H1 (cell line): ENCODE measurements around the gene CHN2. TPM values are rescaled to one million over a fixed set of nuclear protein-coding genes. Genes with fewer than 3 reads are reported as not detected.

Source experiments
- CTCF ChIA-PET: fragments of 300-600 bp; sonication (Branson Sonifier 250); formaldehyde crosslinking; loops from one replicate; lab custom pipeline; 2021; ENCODE audit not compliant: partially characterized antibody; lab: Charles Lee
- POLR2A ChIA-PET: fragments of 300-600 bp; sonication (Branson Sonifier 250); formaldehyde crosslinking; loops from one replicate; lab custom pipeline; 2021; ENCODE audit warnings: inconsistent platforms; ENCODE audit not compliant: partially characterized antibody; lab: Charles Lee
- DNase-seq, 2 experiments: peaks; one replicate each; pipeline versions ENCODE4 v3.0.0 to v3.0.0-alpha.2; 2010 to 2022; ENCODE audit warnings: low spot score in 2 of 2, low read depth in 1 of 2, mixed read lengths in 1 of 2
- FAIRE-seq: peaks from 2 replicates; lab custom pipeline; 2011; peaks lifted over from hg19 to GRCh38; lab: Jason Lieb, UNC
- H2AFZ ChIP-seq: 2 replicates; pipeline ENCODE4 v1.8.1; 2012; ENCODE audit warnings: low read length, inconsistent platforms
- H2AK5ac ChIP-seq: 2 replicates; pipeline ENCODE4 v1.6.1; 2013; ENCODE audit warnings: low read depth, low read length
- H2BK120ac ChIP-seq: replicated peaks from 2 replicates; pipeline ENCODE3; 2013; ENCODE audit warnings: low read depth, low read length, inconsistent platforms
- H2BK12ac ChIP-seq: 2 replicates; pipeline ENCODE4 v1.6.1; 2013; ENCODE audit warnings: low read depth, low read length
- H2BK15ac ChIP-seq: 2 replicates; pipeline ENCODE4 v1.6.1; 2013; ENCODE audit warnings: low read length
- H2BK20ac ChIP-seq: 2 replicates; pipeline ENCODE4 v1.6.1; 2013; ENCODE audit warnings: low read length
- H2BK5ac ChIP-seq: 2 replicates; pipeline ENCODE4 v1.6.1; 2013; ENCODE audit warnings: low read depth, low read length
- H3K14ac ChIP-seq: 2 replicates; pipeline ENCODE4 v1.6.1; 2013; ENCODE audit warnings: inconsistent platforms; ENCODE audit not compliant: insufficient read length
- H3K18ac ChIP-seq: 2 replicates; pipeline ENCODE4 v1.6.1; 2013; ENCODE audit warnings: low read length; ENCODE audit errors: extremely low read depth
- H3K23ac ChIP-seq: 2 replicates; pipeline ENCODE4 v1.6.1; 2013; ENCODE audit warnings: inconsistent platforms; ENCODE audit not compliant: insufficient read length
- H3K23me2 ChIP-seq: 2 replicates; pipeline ENCODE4 v1.6.1; 2013; ENCODE audit warnings: low read depth, low read length
- H3K27ac ChIP-seq: 2 replicates; pipeline ENCODE4 v1.6.1; 2011; ENCODE audit warnings: low read depth, low read length, inconsistent platforms
- H3K27me3 ChIP-seq, 4 experiments: replicated peaks in 1 of 4; 1 replicate in 1 of 4; 2 replicates in 3 of 4; pipeline versions ENCODE4 v1.6.1 to v1.8.1; 2011 to 2013; ENCODE audit warnings: low read length in 3 of 4, mild to moderate bottlenecking in 3 of 4, inconsistent platforms in 2 of 4, mixed read lengths in 2 of 4, moderate library complexity in 1 of 4; ENCODE audit not compliant: control insufficient read depth in 3 of 4, insufficient read depth in 3 of 4; ENCODE audit errors: extremely low read depth in 1 of 4
- H3K36me3 ChIP-seq, 4 experiments: 2 replicates each; pipeline versions ENCODE4 v1.6.1 to v1.8.1; 2011 to 2013; ENCODE audit warnings: mild to moderate bottlenecking in 4 of 4, low read length in 3 of 4, moderate library complexity in 2 of 4, control low read depth in 1 of 4, inconsistent platforms in 1 of 4; ENCODE audit not compliant: insufficient read depth in 4 of 4, control insufficient read depth in 2 of 4
- H3K4ac ChIP-seq: replicated peaks from 2 replicates; pipeline ENCODE3; 2013; ENCODE audit warnings: low read length, low read depth, mixed read lengths, inconsistent platforms; ENCODE audit not compliant: insufficient read length
- H3K4me1 ChIP-seq, 4 experiments: replicated peaks in 1 of 4; 1 replicate in 1 of 4; 2 replicates in 3 of 4; pipeline versions ENCODE4 v1.6.1 to v1.8.1; 2011 to 2013; ENCODE audit warnings: low read length in 3 of 4, inconsistent platforms in 2 of 4, mixed read lengths in 1 of 4; ENCODE audit not compliant: insufficient read depth in 4 of 4, control insufficient read depth in 3 of 4
- H3K4me2 ChIP-seq, 2 experiments: 2 replicates each; pipeline versions ENCODE4 v1.6.1 to v1.8.1; 2011 to 2013; ENCODE audit warnings: low read depth in 2 of 2, low read length in 2 of 2, control low read depth in 1 of 2, inconsistent platforms in 1 of 2, mild to moderate bottlenecking in 1 of 2; ENCODE audit not compliant: insufficient read depth in 1 of 2
- H3K4me3 ChIP-seq, 4 experiments: fragments of 200-600, 300-600 bp in 1 of 4; sonication (generic), shearing (Covaris generic), sonication (Bioruptor Twin) in 1 of 4; 2 replicates each; pipeline versions ENCODE4 v1.5.1 to v1.8.1; 2011 to 2016; ENCODE audit warnings: low read length in 4 of 4, low read depth in 3 of 4, control low read depth in 2 of 4, inconsistent platforms in 2 of 4, mild to moderate bottlenecking in 2 of 4, mixed read lengths in 1 of 4, moderate library complexity in 1 of 4; ENCODE audit not compliant: insufficient read depth in 2 of 4; ENCODE audit errors: extremely low read depth in 1 of 4
- H3K56ac ChIP-seq: replicated peaks from 2 replicates; pipeline ENCODE3; 2013; ENCODE audit warnings: low read depth, mild to moderate bottlenecking, mixed read lengths, low read length, inconsistent platforms; ENCODE audit not compliant: insufficient read length
- H3K79me1 ChIP-seq: 2 replicates; pipeline ENCODE4 v1.6.1; 2013; ENCODE audit warnings: low read depth, low read length, control low read depth
- H3K79me2 ChIP-seq, 2 experiments: 2 replicates each; pipeline versions ENCODE4 v1.6.1 to v1.8.1; 2012 to 2013; ENCODE audit warnings: low read length in 2 of 2, mild to moderate bottlenecking in 2 of 2, inconsistent platforms in 1 of 2; ENCODE audit not compliant: insufficient read depth in 2 of 2, control insufficient read depth in 1 of 2
- H3K9ac ChIP-seq, 4 experiments: replicated peaks in 1 of 4; 1 replicate in 1 of 4; 2 replicates in 3 of 4; pipeline versions ENCODE4 v1.6.1 to v1.8.1; 2011 to 2013; ENCODE audit warnings: low read depth in 3 of 4, low read length in 3 of 4, control low read depth in 2 of 4, mild to moderate bottlenecking in 2 of 4, moderate library complexity in 2 of 4, inconsistent platforms in 1 of 4; ENCODE audit errors: extremely low read depth in 1 of 4
- H3K9me3 ChIP-seq, 2 experiments: 2 replicates each; pipeline versions ENCODE4 v1.6.1 to v1.8.1; 2012 to 2013; ENCODE audit warnings: mild to moderate bottlenecking in 2 of 2, moderate library complexity in 2 of 2, control low read depth in 1 of 2, inconsistent platforms in 1 of 2, low read depth in 1 of 2, low read length in 1 of 2, mixed read lengths in 1 of 2; ENCODE audit not compliant: insufficient read depth in 2 of 2
- H4K20me1 ChIP-seq, 2 experiments: replicated peaks in 1 of 2; 2 replicates each; pipeline versions ENCODE3 to v1.8.1; 2011 to 2013; ENCODE audit warnings: inconsistent platforms in 2 of 2, low read length in 2 of 2, mild to moderate bottlenecking in 1 of 2; ENCODE audit not compliant: insufficient read depth in 2 of 2, control insufficient read depth in 1 of 2
- H4K5ac ChIP-seq: 2 replicates; pipeline ENCODE4 v1.6.1; 2013; ENCODE audit warnings: low read length, low read depth, mixed read lengths, inconsistent platforms; ENCODE audit not compliant: insufficient read length
- H4K8ac ChIP-seq: 2 replicates; pipeline ENCODE4 v1.8.0; 2013; ENCODE audit warnings: mild to moderate bottlenecking, moderate library complexity, low read length, inconsistent platforms; ENCODE audit not compliant: insufficient read depth; ENCODE audit errors: extremely low read depth
- H4K91ac ChIP-seq: replicated peaks from 2 replicates; pipeline ENCODE3; 2013; ENCODE audit warnings: low read length, mixed read lengths, inconsistent platforms; ENCODE audit not compliant: insufficient read length
- CEBPB ChIP-seq: IDR thresholded peaks from 2 replicates; pipeline ENCODE4 v1.6.1; 2012; ENCODE audit warnings: low read depth, low read length
- CREB1 ChIP-seq: IDR thresholded peaks from 2 replicates; pipeline ENCODE4 v1.6.1; 2012; ENCODE audit warnings: inconsistent platforms
- EGR1 ChIP-seq: IDR thresholded peaks from 2 replicates; pipeline ENCODE4 v1.6.1; 2011; ENCODE audit warnings: low read depth, low read length, borderline replicate concordance
- JUN ChIP-seq: IDR thresholded peaks from 2 replicates; pipeline ENCODE4 v1.6.1; 2011; ENCODE audit warnings: low read depth, mild to moderate bottlenecking, improper control_type of control experiment, low read length
- PHF8 ChIP-seq: fragments of 200-600 bp; sonication (generic); conservative IDR thresholded peaks from 2 replicates; pipeline ENCODE4 v1.7.1; 2012; ENCODE audit warnings: low read depth, mild to moderate bottlenecking, inconsistent platforms, low read length, moderate library complexity
- YY1 ChIP-seq: IDR thresholded peaks from 2 replicates; pipeline ENCODE4 v1.6.1; 2011; ENCODE audit warnings: low read depth, mild to moderate bottlenecking, low read length
- WGBS, 2 experiments: shearing (Covaris generic) in 1 of 2; methylation state at CpG; one replicate each; pipeline versions ENCODE4 v1.1.6 to v1.1.7; 2013 to 2015; ENCODE audit warnings: low lambda C conversion rate in 2 of 2, mixed read lengths in 2 of 2, inconsistent platforms in 1 of 2, low coverage in 1 of 2, missing lambda C conversion rate in 1 of 2; ENCODE audit not compliant: insufficient replicate concordance in 2 of 2, insufficient coverage in 1 of 2, insufficient read length in 1 of 2; ENCODE audit errors: extremely low coverage in 1 of 2, missing lambda C conversion rate in 1 of 2; 5-methylcytosine and 5-hydroxymethylcytosine counted together
- polyA plus RNA-seq, 7 experiments: library from polyadenylated mRNA; depleted of rRNA in 3 of 7; stranded (reverse) in 5 of 7; unstranded in 2 of 7; fragments of >200 nt in 5 of 7; fragments of 200-250 nt in 2 of 7; gene quantifications; 1 replicate in 5 of 7; 2 replicates in 1 of 7; 4 replicates in 1 of 7; pipeline versions ENCODE4 v1.2.1 to v1.2.3, GENCODE V29; 2011 to 2013; ENCODE audit warnings: missing spikeins in 2 of 7, mixed read lengths in 2 of 7
- total RNA-seq: library from RNA; stranded (reverse); fragmentation: NEBNext Ultra II Directional; extraction: Animal tissue kit (Norgen Biotek cat#: 25700); gene quantifications from 2 replicates; pipeline ENCODE4 v1.2.1, GENCODE V29; 2021

CHN2 gene
- total and polyA plus RNA-seq, 2 of the 8 experiments (the other 6 are each of a cell fraction or from before 2014, with no cell fraction given): 2.9 to 4.8 TPM

DNA sequence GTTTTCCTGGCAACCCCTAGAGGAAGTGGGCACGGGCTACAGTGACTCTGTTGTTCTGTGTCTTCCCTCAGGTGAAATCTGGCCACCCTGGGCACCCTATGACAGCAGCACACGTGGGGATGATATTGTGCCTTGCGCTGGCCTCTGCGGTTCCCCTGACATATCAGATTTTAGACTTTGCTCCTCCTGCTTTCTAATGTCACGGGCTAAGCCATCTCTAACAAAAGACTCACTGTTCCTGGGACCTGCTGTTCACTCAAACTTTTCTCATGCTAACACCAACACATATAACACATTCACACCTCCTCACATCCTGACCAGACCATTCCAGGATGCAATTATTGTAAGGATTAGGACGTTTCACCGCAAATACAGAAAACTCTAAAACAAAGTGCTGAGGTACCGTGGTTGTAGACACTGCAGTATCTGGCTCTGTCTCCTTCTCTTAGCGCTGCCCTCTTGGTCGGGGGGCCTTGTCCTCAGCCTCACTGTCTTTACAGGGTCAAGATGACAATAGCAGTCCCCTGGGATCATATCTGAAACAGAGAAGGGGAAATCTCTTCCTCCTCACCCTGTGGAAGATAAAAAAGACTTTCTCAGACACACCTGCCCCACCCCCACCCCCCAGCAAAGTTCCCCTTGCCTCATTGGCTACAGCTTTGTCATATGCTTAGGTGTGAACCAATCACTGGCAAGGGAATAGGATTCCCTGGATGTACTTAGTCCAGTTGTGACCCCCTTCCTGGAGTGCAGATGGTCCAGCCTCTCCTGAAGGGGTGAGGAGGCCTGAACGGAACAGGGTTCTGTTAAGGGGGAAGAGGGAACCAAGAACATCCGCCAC lies 14.1 kb downstream of the CHN2 start:
- TF ChIP-seq CEBPB (no peak), EGR1 (no peak), PHF8 (no peak), YY1 (no peak), JUN (no peak), CREB1 (no peak)
- no peak for DNase-seq
- Histone ChIP-seq H2AK5ac (no peak overlapping the region), H3K27me3 (no peaks in the 10 kb centered on the region; a peak in 1 of 7 replicates), H3K23me2 (no peaks in the 10 kb centered on the region), H4K5ac (no peak overlapping the region), H3K56ac (no peak overlapping the region), H4K8ac (no peak overlapping the region), H3K36me3 (no peaks in the 10 kb centered on the region), H3K4me3 (no peak overlapping the region), H3K27ac (no peak overlapping the region), H4K20me1 (no peaks in the 10 kb centered on the region), H3K79me1 (no peaks in the 10 kb centered on the region), H3K79me2 (no peaks in the 10 kb centered on the region), H3K9ac (no peak overlapping the region), H3K4me1 (peaks cover 0 to 5% (median 0%) of the 10 kb centered on the region in 4 experiments; a peak in 2 of 7 replicates), H3K14ac (no peak overlapping the region), H2BK12ac (no peak overlapping the region), H3K9me3 (no peaks in the 10 kb centered on the region), H3K4me2 (no peak overlapping the region), H3K18ac (no peak overlapping the region), H2BK20ac (no peak overlapping the region), H2AFZ (no peak overlapping the region), H2BK5ac (no peak overlapping the region), H4K91ac (no peak overlapping the region), H2BK15ac (no peak overlapping the region), H2BK120ac (no peak overlapping the region), H3K4ac (no peak overlapping the region), H3K23ac (no peak overlapping the region)
- ChIA-PET CTCF (no interaction called here), POLR2A (no interaction called here)
- no peak for FAIRE-seq
- 86% methylated on average over 12 of the region's 12 CpGs; no CpG with 5 or more reads in 1 of the 2 experiments for WGBS, 2 experiments
